ENCODE measurements around the gene SDCBP2. TPM values are rescaled to one million over a fixed set of nuclear protein-coding genes. Genes with fewer than 3 reads are reported as not detected.
A peak's percentile ranks its signal among the peaks of the same experiment; 100 is the strongest.

The SDCBP2 gene
- total RNA-seq, 1 donor from 2014 or later, result 4.6 TPM

DNA sequence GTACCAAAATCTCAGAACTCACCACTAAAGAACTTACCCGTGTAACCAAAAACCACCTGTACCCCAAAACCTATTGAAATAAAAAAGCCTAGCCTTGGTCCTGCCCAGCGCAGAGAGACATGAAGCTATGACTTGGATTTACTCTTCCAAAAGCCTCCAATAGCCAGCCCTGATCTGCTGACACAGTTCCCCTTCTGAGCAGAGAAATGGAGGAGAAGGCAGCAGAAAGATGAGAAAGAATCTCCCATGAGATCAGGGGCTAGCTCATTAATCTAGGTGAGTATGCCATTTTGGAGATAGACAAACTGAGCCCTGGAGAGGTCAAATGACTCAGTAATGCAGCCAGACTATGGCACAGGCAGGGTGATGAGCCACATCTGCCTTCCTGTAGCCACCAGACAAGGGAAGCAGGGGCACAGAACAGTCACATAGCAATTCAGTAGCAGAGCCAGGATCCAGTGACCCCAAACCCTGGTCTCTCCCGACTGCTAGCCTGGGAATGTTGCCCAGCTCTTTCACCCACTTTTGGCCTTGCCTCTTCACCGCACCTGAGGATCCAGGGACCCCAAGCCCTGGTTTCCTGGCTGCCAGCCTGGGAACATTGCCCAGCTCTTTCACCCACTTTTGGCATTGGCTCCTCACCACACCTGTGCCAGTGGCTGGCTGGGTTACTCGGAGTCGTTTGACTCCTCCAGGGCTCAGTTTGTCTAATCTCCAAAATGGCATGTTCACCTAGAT is 7.2 kb upstream of the SDCBP2 start:
- peak overlapping the region; percentile 31 for H3K4me2 ChIP-seq (ENCODE audit: low read length)
- H3K4me1 ChIP-seq (ENCODE audit: insufficient read depth, low read length), result peaks cover 11% of the 10 kb centered on the region
- H3K4me1 Mint-ChIP-seq (ENCODE audit: low read depth, unreplicated experiment), result no peaks in the 10 kb centered on the region
- TF ChIP-seq, protein P1, sequence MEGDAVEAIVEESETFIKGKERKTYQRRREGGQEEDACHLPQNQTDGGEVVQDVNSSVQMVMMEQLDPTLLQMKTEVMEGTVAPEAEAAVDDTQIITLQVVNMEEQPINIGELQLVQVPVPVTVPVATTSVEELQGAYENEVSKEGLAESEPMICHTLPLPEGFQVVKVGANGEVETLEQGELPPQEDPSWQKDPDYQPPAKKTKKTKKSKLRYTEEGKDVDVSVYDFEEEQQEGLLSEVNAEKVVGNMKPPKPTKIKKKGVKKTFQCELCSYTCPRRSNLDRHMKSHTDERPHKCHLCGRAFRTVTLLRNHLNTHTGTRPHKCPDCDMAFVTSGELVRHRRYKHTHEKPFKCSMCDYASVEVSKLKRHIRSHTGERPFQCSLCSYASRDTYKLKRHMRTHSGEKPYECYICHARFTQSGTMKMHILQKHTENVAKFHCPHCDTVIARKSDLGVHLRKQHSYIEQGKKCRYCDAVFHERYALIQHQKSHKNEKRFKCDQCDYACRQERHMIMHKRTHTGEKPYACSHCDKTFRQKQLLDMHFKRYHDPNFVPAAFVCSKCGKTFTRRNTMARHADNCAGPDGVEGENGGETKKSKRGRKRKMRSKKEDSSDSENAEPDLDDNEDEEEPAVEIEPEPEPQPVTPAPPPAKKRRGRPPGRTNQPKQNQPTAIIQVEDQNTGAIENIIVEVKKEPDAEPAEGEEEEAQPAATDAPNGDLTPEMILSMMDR (IDR thresholded peaks at IDR 0.05; ENCODE audit: insufficient read depth, low read depth, low read length), result no peak
- TF ChIP-seq EZH2 (IDR thresholded peaks at IDR 0.05; ENCODE audit: insufficient read depth, low read length), result no peak
- no peaks in the 10 kb centered on the region for H3K9me3 ChIP-seq (ENCODE audit: insufficient read depth, low read depth, low read length)
- H3K27ac ChIP-seq (ENCODE audit: low read depth, low read length), result no peak overlapping the region
- H2AFZ ChIP-seq (ENCODE audit: low read depth, low read length), result no peak overlapping the region
- no peak overlapping the region for H3K27ac Mint-ChIP-seq (ENCODE audit: unreplicated experiment)
- no peak for FAIRE-seq
- H3K27me3 Mint-ChIP-seq (ENCODE audit: low read depth, unreplicated experiment), result no peaks in the 10 kb centered on the region
- no peak for DNase-seq (ENCODE audit: low read depth)
- no peak overlapping the region for H3K4me3 ChIP-seq (ENCODE audit: insufficient read depth, low read depth, low read length)
- H3K79me2 ChIP-seq (ENCODE audit: insufficient read depth, low read length), result peaks cover 17% of the 10 kb centered on the region
- H3K27me3 ChIP-seq (ENCODE audit: insufficient read depth, low read length), result no peaks in the 10 kb centered on the region
- H3K9ac ChIP-seq (ENCODE audit: low read length), result no peak overlapping the region
- H4K20me1 ChIP-seq (ENCODE audit: insufficient read depth, low read length), result peaks cover 41% of the 10 kb centered on the region
- no peak overlapping the region for H3K4me3 Mint-ChIP-seq (ENCODE audit: unreplicated experiment)
- H3K36me3 Mint-ChIP-seq (ENCODE audit: low read depth, unreplicated experiment), result peaks cover 6% of the 10 kb centered on the region
- no peaks in the 10 kb centered on the region for H3K36me3 ChIP-seq (ENCODE audit: insufficient read depth, low read length)
- H3K9me3 Mint-ChIP-seq (ENCODE audit: unreplicated experiment), result no peaks in the 10 kb centered on the region

DNA sequence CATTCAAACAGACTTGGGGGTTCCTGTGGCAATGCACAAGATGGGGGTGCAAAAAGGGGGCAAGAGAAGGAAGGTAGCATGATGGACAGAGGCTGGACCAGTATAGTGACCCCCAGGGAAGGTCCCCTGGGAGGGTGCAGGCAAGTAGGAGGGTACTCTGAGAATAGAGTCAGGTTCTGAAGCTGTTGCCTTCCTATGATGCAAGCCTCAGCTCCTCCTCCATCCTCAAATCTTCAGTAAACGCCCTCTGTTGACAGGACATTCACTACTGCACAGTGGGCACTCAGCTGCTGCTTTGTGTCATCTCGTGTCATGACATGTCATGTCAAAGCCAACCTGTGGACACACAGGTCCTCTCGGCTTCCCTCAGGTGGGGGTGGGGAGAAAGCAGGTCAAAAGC is 5.8 kb upstream of the SDCBP2 start:
- no peak overlapping the region for H2AFZ ChIP-seq (ENCODE audit: low read depth, low read length)
- no peak for FAIRE-seq
- no peak overlapping the region for H3K4me3 Mint-ChIP-seq (ENCODE audit: unreplicated experiment)
- H3K79me2 ChIP-seq (ENCODE audit: insufficient read depth, low read length), result peaks cover 30% of the 10 kb centered on the region
- peaks cover 7% of the 10 kb centered on the region for H3K36me3 Mint-ChIP-seq (ENCODE audit: low read depth, unreplicated experiment)
- no peak for DNase-seq (ENCODE audit: low read depth)
- no peaks in the 10 kb centered on the region for H3K27me3 Mint-ChIP-seq (ENCODE audit: low read depth, unreplicated experiment)
- H3K4me1 Mint-ChIP-seq (ENCODE audit: low read depth, unreplicated experiment), result no peaks in the 10 kb centered on the region
- no peaks in the 10 kb centered on the region for H3K27me3 ChIP-seq (ENCODE audit: insufficient read depth, low read length)
- no peak overlapping the region for H3K27ac Mint-ChIP-seq (ENCODE audit: unreplicated experiment)
- peaks cover 52% of the 10 kb centered on the region for H4K20me1 ChIP-seq (ENCODE audit: insufficient read depth, low read length)
- TF ChIP-seq, protein P1 (IDR thresholded peaks at IDR 0.05; ENCODE audit: insufficient read depth, low read depth, low read length), result no peak
- TF ChIP-seq EZH2 (IDR thresholded peaks at IDR 0.05; ENCODE audit: insufficient read depth, low read length), result no peak
- H3K9me3 Mint-ChIP-seq (ENCODE audit: unreplicated experiment), result no peaks in the 10 kb centered on the region
- no peak overlapping the region for H3K4me3 ChIP-seq (ENCODE audit: insufficient read depth, low read depth, low read length)
- H3K36me3 ChIP-seq (ENCODE audit: insufficient read depth, low read length), result no peaks in the 10 kb centered on the region
- H3K27ac ChIP-seq (ENCODE audit: low read depth, low read length), result no peak overlapping the region
- H3K4me1 ChIP-seq (ENCODE audit: insufficient read depth, low read length), result peaks cover 11% of the 10 kb centered on the region
- H3K9ac ChIP-seq (ENCODE audit: low read length), result no peak overlapping the region
- H3K4me2 ChIP-seq (ENCODE audit: low read length), result no peak overlapping the region
- no peaks in the 10 kb centered on the region for H3K9me3 ChIP-seq (ENCODE audit: insufficient read depth, low read depth, low read length)

DNA sequence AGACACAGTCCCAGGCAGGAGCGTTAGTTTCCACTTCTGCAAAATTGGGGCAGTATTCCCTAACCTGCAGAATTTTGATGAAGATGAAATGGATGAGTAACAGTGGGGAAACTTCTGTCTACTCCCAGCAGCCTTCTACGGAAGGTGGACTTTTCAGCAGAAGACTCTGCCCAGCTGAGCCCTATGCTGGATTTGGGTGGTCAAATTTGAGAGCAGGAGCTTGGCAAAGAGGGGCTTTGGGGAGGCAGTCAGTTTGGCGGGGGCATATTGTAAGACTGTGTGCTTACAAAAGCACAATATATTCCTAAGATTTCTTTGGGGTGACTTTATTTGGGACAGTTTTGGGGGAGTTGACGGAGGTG is 5.4 kb upstream of the SDCBP2 start:
- Histone ChIP-seq H3K27me3 (ENCODE audit: insufficient read depth, low read length) (no peaks in the 10 kb centered on the region), H3K9me3 (ENCODE audit: insufficient read depth, low read depth, low read length) (no peaks in the 10 kb centered on the region), H3K4me3 (ENCODE audit: insufficient read depth, low read depth, low read length) (no peak overlapping the region), H4K20me1 (ENCODE audit: insufficient read depth, low read length) (peaks cover 56% of the 10 kb centered on the region), H3K4me1 (ENCODE audit: insufficient read depth, low read length) (peaks cover 11% of the 10 kb centered on the region), H3K36me3 (ENCODE audit: insufficient read depth, low read length) (no peaks in the 10 kb centered on the region), H3K9ac (ENCODE audit: low read length) (no peak overlapping the region), H3K27ac (ENCODE audit: low read depth, low read length) (no peak overlapping the region), H3K79me2 (ENCODE audit: insufficient read depth, low read length) (peaks cover 34% of the 10 kb centered on the region), H2AFZ (ENCODE audit: low read depth, low read length) (no peak overlapping the region), H3K4me2 (ENCODE audit: low read length) (no peak overlapping the region)
- Mint-ChIP-seq H3K4me1 (ENCODE audit: low read depth, unreplicated experiment) (no peaks in the 10 kb centered on the region), H3K9me3 (ENCODE audit: unreplicated experiment) (no peaks in the 10 kb centered on the region), H3K4me3 (ENCODE audit: unreplicated experiment) (no peak overlapping the region), H3K27me3 (ENCODE audit: low read depth, unreplicated experiment) (no peaks in the 10 kb centered on the region), H3K27ac (ENCODE audit: unreplicated experiment) (no peak overlapping the region), H3K36me3 (ENCODE audit: low read depth, unreplicated experiment) (peaks cover 7% of the 10 kb centered on the region)
- no peak for FAIRE-seq
- TF ChIP-seq, protein P1 (IDR thresholded peaks at IDR 0.05; ENCODE audit: insufficient read depth, low read depth, low read length), result no peak
- no peak for TF ChIP-seq EZH2 (IDR thresholded peaks at IDR 0.05; ENCODE audit: insufficient read depth, low read length)
- DNase-seq (ENCODE audit: low read depth), result no peak

Data from astrocyte (in vitro differentiated cells and primary cell).